HG03432 (cell line): Measurements from ENCODE around the gene RTN4R.
A peak's percentile ranks its signal among the peaks of the same experiment; 100 is the strongest.

Experiments
- ATAC-seq: cut with Tn5 transposase; IDR thresholded peaks from one replicate; pipeline ENCODE4 v1.9.1; 2021; ENCODE audit warnings: mild to moderate bottlenecking, moderate library complexity; ENCODE audit not compliant: unreplicated experiment

RTN4R gene

GRCh38 chr22:20243537-20244249 lies 24.4 kb downstream of the RTN4R start:
- ATAC-seq: no peak

DNA sequence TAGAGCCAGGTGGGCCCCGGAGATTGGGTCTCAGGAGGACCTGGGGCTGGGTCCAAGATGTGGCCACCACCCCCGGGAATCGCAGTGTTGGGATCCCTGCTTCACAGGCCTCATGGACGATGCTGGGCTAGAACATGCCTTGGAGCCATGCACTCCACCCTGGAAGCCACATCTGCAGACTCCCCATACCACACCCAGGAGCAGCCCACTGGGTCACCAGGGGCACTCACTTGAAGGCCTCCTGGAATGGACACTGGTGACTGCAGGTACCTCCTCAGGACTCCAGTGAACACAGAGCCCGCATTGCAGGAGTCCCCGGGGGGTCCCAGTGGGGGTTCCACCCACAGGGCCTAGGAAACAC lies 25.0 kb downstream of the RTN4R start:
- ATAC-seq: no peak

DNA sequence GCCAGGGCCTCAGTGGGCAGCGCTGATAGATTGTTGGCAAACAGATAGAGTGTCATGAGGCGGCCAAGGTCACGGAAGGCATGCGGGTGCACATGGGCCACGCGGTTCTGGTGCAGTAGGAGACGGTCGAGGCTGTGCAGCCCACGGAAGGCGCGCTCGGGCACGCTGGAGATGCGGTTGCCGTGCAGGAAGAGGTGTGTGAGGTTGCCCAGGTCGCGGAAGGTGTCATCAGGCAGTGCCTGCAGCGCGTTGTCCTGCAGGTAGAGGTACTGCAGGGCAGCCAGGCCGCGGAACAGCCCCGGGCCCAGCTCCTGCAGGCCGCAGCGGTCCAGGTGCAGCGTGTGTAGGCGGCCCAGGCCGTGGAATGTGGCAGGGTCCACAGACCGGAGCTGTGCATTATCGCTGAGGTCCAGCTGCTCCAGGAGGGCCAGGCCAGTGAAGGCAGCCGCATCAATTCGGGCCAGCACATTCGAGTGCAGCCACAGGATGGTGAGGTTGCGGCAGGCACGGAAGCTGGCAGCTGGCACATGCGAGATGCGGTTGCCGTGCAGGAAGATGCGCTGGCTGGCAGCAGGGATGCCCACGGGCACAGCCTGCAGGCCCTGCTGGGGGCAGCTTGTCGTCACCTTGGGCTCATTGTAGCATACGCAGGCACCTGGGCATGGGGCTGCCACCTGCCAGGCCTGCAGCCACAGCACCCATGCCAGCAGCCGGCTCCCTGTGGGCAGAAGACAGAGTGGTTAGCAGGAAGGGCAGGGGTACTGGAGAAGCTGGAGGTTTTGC lies 25.5 kb downstream of the RTN4R start:
- no peak for ATAC-seq

DNA sequence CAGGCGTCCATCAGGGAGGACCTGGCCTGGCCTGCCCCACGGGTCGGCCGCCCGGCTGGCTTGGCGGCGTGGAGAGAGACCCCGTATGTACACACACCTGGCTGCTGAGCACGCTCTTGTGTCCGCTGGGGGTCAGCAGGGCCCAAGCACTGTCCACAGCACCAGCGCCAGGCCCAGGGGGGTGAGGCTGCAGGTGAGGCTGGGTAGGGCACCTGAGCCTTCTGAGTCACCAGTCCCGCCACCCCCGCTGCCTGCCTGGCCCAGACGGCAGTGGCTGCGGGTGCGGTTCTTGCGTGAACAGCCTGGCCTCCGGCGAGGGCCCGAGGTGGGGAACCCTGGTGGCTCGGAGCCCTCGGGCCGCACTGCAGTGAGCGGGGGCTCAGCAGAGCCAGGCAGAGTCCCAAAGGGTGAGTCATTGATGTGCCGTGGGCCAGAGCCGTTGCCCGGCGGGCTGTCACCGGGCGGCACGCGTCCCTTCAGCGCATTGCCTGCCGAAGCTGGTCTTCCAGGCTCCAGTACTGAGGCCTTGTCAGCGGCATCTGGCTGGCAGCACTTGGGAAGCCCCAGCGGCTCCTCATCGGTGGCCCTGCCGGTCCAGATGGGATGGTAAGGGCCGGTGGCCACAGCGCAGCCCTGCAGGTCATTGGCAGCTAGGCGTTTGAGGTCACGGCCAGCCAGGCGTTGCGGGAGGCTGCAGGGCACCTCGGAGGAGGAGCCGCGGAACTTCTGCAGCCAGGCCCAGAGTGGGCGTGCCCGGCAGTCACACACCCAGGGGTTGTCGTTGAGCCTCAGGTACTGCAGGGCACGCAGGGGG lies 26.3 kb downstream of the RTN4R start:
- no peak for ATAC-seq

DNA sequence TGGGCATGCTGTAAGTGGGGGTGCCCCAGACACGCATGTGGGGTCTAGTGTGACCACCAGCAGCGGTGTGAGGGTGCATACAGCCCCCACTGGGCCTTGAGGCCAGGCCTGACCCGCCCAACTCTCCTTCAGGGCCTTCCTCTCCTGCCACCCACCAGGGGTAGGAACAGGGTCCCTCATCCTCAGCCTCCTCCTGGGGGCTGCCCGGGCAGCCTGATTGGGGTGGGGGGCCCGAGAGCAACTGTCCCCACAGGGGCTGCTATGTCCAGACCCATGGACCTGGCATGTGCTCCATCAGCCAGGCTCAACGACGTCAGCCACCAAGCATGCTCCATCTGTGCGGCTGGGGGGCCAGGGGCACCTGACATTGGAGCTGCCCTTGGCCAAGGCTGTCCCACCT lies 27.2 kb downstream of the RTN4R start:
- ATAC-seq: no peak

DNA sequence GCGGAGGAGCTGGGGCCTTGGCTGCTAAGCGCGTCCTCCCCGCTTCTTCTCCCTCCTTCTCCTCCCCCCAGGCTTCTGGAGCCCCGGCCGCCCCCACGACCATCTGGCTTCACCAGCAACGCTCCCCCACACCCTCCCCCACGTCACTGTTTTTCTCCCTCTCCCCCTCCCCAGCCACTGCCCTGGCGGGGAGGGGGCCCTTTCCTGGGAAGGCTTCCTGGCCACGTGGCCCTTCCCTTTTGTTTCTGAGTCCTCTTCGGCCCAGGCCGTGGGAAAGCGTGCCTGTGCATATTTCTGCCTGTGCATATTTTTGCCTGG lies 27.7 kb downstream of the RTN4R start:
- no peak for ATAC-seq

DNA sequence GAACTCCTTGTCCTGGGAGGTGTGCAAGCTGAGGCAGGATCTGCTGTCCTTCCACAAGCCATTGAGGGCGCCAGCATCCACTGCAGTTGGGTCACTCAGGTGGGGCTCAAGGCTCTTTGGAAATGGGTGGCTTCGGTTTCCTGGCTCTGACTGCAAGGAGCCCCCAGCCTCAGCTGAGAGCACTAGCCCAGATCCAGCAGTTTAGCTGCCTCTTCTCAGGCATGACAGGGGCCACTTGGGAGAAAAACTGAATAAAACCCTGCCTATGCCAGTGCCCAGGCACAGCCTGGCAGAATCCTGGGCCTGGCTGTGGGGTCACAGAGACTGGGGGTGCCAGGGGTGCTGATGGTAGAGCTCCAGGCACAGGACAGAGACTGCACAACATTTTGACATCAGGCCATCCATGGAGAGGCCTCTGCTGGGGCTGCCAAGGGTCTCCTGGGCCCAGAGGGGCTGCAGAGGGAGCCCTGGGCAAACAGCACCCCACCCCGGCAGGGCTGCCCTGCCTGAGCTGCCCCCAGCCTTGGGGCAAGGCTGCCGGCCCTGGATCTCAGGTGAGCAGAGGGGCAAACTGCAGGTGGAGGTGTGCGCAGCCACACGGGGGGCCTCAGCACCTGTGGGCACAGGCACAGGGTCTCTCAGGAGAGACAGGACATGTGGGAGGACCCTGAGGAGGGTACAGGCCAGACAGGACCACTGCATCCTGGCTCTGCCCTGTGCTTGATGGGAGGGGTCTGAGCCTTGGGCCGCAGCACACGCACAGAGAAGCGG lies 28.3 kb downstream of the RTN4R start:
- no peak for ATAC-seq

DNA sequence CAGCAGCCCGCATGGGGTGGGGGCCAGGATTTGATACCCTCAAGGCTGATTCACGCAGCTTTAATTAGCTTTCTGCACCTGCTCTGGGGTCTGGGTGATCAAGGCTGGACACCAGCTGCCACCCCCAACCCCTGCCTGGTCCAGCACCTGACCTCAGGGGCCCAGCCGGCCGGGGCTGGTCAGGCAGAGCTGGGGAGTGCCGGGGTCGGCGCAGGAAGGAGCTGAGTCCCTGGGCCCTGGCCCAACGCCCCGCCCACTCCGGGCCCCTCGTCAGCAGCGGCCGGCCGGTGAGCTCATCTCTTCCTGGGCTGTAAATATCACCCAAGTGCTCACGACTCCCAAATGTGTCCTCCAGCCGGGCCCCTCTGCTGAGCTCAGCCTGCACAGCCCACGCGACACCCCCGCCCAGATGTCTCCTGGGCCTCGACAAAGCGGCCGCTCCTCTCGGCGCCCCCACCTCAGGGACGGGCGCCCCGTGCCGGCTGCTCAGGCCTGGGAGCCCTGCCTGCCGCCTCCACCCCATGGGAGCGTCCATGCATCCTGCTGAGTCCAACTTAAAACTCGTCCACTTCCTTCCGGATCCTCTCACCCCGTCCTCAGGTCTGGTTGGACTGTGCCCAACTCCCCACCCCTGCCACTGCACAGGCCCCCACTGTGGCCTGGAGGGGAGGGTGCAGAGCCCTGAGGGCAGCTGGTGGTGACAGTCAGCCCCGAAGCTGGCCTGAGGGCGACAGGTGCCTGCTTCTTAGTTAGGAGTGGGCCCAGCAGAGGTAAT lies 29.0 kb downstream of the RTN4R start:
- ATAC-seq: no peak

DNA sequence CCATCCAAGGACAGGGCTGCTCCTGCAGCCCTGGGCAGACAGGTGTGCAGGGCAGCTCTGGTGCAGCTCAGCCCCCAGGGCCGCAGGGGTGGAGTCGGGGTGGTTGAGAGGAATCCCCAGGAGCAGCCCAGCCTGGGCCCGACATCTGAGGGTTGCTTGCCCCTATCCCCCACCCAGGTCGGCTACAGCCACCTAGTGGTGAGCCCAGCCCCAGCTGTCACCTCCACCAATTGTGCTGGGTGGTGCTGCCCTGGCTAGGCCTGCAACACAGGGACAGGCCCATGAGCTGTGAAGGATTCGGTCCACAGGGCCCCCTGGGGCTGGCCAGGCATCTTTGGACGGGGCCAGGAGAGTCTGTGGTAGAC lies 29.6 kb downstream of the RTN4R start:
- ATAC-seq: peak; percentile 50

DNA sequence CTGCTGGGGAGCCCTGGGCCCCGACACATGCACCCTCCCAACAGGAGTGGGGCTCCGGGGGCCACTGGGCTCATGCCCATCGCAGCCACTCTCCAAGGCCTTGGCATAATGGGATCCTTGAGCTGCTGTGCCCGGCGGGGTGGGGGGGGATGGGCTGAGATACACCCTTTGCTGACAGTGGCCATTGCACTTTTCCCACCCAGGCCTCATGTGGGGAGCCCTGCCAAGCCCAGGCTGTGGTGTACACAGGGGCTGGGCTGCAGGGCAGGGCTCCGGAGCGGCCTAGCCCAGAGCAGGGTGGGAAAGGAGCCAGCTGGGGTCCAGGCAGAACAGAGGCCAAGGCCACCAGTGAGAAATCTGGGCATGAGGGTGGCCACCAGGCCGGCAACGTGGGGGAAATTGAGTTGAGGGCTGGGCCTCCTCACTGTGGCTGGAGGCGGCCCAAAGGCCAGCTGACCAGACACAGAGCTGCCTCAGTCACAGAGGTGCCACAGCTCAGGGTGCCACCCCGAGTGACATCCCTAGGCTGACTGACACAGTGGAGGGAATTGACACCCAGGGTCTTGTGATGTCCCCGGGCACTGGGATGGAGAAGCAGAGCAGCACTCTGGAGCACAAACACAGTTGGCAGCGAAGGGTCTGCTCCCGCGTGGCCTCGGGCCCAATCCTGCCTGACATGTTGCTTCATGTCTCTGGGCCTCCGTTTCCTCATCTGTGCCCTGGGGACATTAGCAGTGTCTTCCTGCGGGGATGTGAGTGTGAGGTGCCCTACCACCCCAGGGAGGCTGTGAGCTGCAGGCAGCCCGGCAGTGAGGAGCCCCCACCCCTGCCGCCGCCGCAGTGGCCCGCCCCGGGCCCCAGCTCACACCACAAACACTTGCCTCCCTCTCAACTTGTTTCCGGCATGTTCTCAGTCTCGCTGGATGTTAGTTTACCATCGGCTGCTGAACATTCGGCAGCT lies 30.4 kb downstream of the RTN4R start:
- no peak for ATAC-seq

DNA sequence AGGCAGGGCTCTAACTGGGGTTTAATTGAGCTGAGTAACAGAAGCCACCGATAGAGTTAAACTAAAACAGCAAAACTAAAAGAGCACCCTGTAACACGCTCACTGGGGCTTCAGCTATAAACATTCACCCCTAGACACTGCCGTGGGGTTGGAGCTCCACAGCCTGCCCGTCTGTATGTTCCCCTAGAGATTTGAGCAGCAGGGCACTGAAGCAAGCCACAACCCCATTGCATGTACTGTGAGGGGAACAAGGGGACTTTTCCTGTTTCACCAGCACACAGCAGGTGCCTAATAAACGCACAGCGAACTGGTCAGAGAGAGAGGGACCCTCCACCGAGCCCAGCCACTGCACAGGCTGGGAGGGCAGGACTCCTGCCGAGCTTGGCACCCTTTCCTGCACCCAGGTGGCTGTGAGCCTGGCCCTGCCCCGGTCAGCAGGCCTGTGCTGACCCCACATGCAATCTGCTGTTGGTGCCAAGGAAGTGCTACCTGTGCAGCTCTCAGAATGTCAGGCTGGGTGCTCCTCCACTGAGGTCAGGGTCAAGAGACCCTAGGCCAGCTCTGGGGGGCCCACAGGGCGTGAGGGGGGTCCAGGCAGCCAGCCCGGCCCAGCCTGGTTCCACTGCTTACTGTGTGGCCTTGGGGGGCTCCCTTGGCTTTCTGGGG lies 31.9 kb downstream of the RTN4R start:
- ATAC-seq: no peak

DNA sequence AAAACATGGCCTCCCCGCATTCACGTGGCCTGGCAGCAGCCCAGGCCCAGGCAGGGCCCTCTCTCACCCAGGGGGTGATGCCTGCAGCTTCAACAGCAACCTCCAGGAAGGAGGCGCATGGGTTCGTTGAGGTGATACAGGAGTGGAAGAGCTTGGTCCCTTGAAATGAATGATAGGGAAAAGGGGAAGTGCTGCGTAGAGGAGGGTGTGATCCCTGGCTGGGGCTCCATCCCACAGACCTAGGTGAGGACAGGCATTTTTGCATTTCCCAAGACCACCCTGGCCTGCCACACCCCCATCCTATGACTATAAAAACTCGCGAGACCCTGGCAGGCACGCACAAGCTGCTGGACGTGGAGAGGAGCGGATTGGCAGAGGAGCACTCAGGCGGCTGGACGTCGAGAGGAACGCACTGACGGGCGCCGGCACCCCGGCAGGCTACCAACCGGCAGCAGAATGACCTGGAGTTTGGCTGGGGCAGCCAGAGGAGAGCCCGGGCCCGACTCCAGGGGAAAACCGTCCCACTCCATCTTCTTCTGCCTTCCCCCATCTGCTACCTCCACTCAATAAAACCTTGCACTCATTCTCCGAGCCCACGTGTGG lies 32.6 kb downstream of the RTN4R start:
- ATAC-seq: no peak

- no peak for ATAC-seq
Observed at GRCh38 chr22:20234760-20235388, 33.2 kb downstream of the RTN4R start.

DNA sequence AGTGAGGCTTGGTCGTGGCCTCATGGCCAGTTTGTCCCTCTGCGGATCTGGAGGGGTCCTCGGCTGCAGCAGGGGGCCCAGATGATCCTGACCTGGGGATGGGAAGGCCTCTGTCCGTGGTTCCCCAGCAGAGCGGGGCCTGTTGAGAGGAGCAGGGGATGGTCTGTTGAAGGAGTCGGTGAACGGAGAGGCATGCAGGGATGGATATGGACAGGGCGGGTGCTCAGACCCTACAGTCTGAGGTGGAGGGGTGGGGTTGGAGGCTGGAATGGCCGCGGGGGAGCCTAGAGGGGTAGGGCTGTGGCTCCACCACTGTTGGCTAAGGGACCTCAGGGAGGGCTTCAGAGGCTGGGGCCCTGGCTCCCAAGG lies 33.8 kb downstream of the RTN4R start:
- no peak for ATAC-seq

GRCh38 chr22:20233351-20234313 lies 34.5 kb downstream of the RTN4R start:
- ATAC-seq: no peak

GRCh38 chr22:20232781-20233180 lies 35.3 kb downstream of the RTN4R start:
- ATAC-seq: no peak

GRCh38 chr22:20232237-20232598 lies 35.9 kb downstream of the RTN4R start:
- ATAC-seq: no peak
